Measurements from ENCODE around the gene TRIM63. TPM values are rescaled to one million over a fixed set of nuclear protein-coding genes. Genes with fewer than 3 reads are reported as not detected.

Gene TRIM63
- total and polyA plus RNA-seq, 9 of the 15 experiments (the other 6 are each of a cell fraction or from before 2014, with no cell fraction given): 0.08 to 0.57 (median 0.36) TPM

GRCh38 chr1:26060832-26061574 is 6.4 kb downstream of the TRIM63 start (continued):
- TF ChIP-seq E2F1 (CRISPR knock-in tag; IDR thresholded peaks at IDR 0.05) (0 out of 2 replicates have a peak, but pooled peaks have one; percentile 7), NRF1 (conservative IDR thresholded peaks at IDR 0.05 in 1 of 2, IDR thresholded peaks at IDR 0.05 in 1 of 2) (no peak), TFAP4 (CRISPR knock-in tag; IDR thresholded peaks at IDR 0.05; ENCODE audit: borderline replicate concordance) (0 out of 2 replicates have a peak, but pooled peaks have one; percentile 28), HMBOX1 (IDR thresholded peaks at IDR 0.05) (no peak), HES1 (IDR thresholded peaks at IDR 0.05; ENCODE audit: low read depth) (no peak), MAX (CRISPR knock-in tag; IDR thresholded peaks at IDR 0.05) (peak; percentile 22; the same call in 1 of the 2 replicates), FOXP4 (CRISPR knock-in tag; IDR thresholded peaks at IDR 0.05; ENCODE audit: borderline replicate concordance) (0 out of 2 replicates have a peak, but pooled peaks have one; percentile 26), ZNF511 (CRISPR knock-in tag; IDR thresholded peaks at IDR 0.05) (0 out of 2 replicates have a peak, but pooled peaks have one; percentile 10)
